ENCODE data around the gene BABAM1. TPM values are rescaled to one million over a fixed set of nuclear protein-coding genes. Genes with fewer than 3 reads are reported as not detected.

The BABAM1 gene
- total RNA-seq, 1 donor from 2014 or later: 85.5 TPM

DNA sequence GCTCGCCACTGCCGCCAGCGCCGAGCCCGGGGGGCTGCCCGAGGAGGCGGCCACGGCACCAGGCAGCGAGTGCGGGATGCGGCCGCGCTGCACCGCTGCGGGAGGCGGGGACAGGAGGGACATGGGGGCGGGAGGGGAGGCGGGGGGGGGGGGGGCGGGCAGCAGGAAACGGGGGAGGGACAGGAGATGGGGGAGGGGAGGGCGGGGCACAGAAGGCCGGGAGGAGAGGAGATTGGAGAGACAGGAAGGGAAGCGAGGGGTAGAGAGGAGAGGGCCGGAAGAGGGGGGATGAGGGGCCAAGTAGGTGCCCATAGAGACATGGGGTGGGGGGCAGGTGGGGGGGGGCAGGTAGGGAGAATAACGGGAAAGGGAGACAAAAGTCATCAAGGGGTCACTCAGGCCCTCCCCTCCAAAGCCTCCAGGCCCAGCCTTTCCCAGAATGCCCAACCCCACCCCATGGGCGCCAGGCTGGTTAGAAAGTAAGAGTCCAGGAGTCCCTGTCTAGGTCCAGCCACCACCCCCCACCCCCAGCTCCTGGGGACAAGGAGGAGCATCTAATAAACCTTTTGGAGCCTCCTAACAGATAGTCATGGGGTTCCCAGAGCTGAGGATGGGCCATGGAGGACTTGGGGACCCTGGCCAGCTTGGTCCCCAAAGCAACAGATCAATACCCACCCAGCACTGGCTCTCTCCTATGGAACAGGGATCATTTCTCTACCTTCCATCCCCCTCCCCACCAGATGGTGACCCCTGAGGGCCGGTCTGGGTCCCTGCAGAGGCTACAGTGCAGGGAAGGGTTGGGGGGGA, 31.1 kb upstream of the BABAM1 start:
- H3K27me3 ChIP-seq: no peaks in the 10 kb centered on the region
- intact Hi-C loops (cut with DNase I): no loop called here
- H3K36me3 ChIP-seq: peaks cover 19 to 24% of the 10 kb centered on the region in 2 donors
- DNase-seq (ENCODE audit: low spot score in 2 of 2): no peak
- H3K27ac ChIP-seq: peak overlapping the region; percentile 67 to 71
- H3K9me3 ChIP-seq: no peaks in the 10 kb centered on the region
- peak overlapping the region; percentile 64 to 66 for H3K4me3 ChIP-seq
- no peak for TF ChIP-seq CTCF (IDR thresholded peaks at IDR 0.05)
- H3K4me1 ChIP-seq: peaks cover 3 to 16% of the 10 kb centered on the region in 2 donors

- Histone ChIP-seq H3K4me3 (no peak overlapping the region), H3K4me1 (peaks cover 6 to 24% of the 10 kb centered on the region in 2 donors), H3K9me3 (no peaks in the 10 kb centered on the region), H3K27me3 (no peaks in the 10 kb centered on the region), H3K36me3 (peaks cover 11 to 17% of the 10 kb centered on the region in 2 donors), H3K27ac (peak overlapping the region; percentile 53 to 67)
- DNase-seq (ENCODE audit: low spot score in 2 of 2): no peak
- TF ChIP-seq CTCF (IDR thresholded peaks at IDR 0.05): no peak
- intact Hi-C loops (cut with DNase I): no loop called here
Observed at GRCh38 chr19:17236811-17237543, 30.3 kb upstream of the BABAM1 start.

DNA sequence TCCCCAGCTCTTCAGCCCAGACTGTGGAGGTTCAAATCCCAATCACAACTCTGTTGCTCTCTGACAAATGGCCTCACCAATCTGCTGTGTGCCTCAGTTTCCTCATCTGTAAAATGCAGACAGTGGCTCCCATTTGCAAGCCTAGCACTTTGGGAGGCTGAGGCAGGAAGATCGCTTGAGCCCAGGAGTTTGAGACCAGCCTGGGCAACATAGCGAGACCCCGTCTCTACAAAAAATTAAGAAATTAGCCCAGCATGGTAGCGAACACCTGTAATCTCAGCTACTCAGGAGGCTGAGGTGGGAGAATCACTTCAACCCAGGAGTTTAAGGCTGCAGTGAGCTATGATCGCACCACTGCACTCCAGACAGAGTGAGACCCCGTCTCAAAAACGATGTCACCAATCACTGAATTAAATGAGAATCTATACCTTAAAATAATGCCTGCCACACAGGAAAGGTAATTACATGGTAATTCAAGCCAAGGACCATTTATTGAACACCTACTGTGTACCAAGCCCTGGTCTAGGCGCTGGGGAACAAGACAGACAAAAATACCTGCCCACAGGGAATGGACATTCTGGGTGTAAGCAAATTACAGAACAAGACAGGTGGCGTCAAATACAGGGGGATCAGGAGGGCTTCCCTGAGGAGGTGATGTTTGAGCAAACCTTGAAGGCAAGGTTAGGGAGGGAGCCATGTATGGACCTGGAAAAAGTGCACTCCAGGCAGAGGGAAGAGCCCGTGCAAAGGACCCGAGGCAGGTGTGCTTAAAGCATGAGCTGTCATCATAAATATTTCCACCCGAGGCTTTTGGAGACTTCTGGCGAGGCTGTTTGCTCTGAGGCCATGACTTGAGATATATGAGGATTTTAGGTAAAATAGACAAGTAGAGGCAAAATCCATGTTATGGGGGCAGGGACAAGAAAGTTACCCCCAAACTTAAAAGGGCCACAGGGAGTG, 29.2 kb upstream of the BABAM1 start:
- TF ChIP-seq CTCF (IDR thresholded peaks at IDR 0.05): no peak
- peaks cover 6 to 35% of the 10 kb centered on the region in 2 donors for H3K4me1 ChIP-seq
- intact Hi-C loops (cut with DNase I): no loop called here
- no peak overlapping the region for H3K4me3 ChIP-seq
- H3K9me3 ChIP-seq: no peaks in the 10 kb centered on the region
- peaks cover 4 to 7% of the 10 kb centered on the region in 2 donors for H3K36me3 ChIP-seq
- no peak for DNase-seq (ENCODE audit: low spot score in 2 of 2)
- H3K27me3 ChIP-seq: no peaks in the 10 kb centered on the region
- no peak overlapping the region for H3K27ac ChIP-seq

- Histone ChIP-seq H3K9me3 (no peaks in the 10 kb centered on the region), H3K27ac (peak overlapping the region; percentile 56 to 78), H3K4me3 (no peak overlapping the region), H3K36me3 (peaks cover 4 to 5% of the 10 kb centered on the region in 2 donors), H3K4me1 (peaks cover 3 to 36% of the 10 kb centered on the region in 2 donors), H3K27me3 (no peaks in the 10 kb centered on the region)
- no peak for TF ChIP-seq CTCF (IDR thresholded peaks at IDR 0.05)
- DNase-seq (ENCODE audit: low spot score in 2 of 2): no peak
- intact Hi-C loops (cut with DNase I): no loop called here
Observed at GRCh38 chr19:17240062-17240752, 27.0 kb upstream of the BABAM1 start.
